A549 (cell line): Measurements from ENCODE around the gene ITGAX. TPM values are rescaled to one million over a fixed set of nuclear protein-coding genes. Genes with fewer than 3 reads are reported as not detected.

Experiments used
- ATAC-seq, 2 experiments: fragments of 200-7000 bp in 1 of 2; fragments of >200 bp in 1 of 2; cut with Nextera tagmentation in 1 of 2; cut with Tn5 transposase in 1 of 2; 3 replicates each; pipeline versions ENCODE4 v1.8.0 to v1.9.1; 2018 to 2020; ENCODE audit warnings: mild to moderate bottlenecking in 1 of 2, moderate library complexity in 1 of 2
- CTCF ChIA-PET: fragments of 300-600 bp; sonication (Branson Sonifier 250); formaldehyde crosslinking; extraction: SDS; loops from one replicate; lab custom pipeline; 2021; ENCODE audit warnings: antibody characterized with exemption, inconsistent platforms; lab: Yijun Ruan, JAX
- POLR2A ChIA-PET: fragments of 350-600 bp; formaldehyde crosslinking; extraction: SDS; loops from one replicate; lab custom pipeline; 2021; ENCODE audit warnings: antibody characterized with exemption, inconsistent platforms; lab: Yijun Ruan, JAX
- DNase-seq, 2 experiments: peaks; one replicate each; pipeline versions ENCODE4 v3.0.0 to v3.0.0-alpha.2; 2011 to 2016; ENCODE audit warnings: low read depth in 1 of 2, low spot score in 1 of 2
- FAIRE-seq: peaks from 2 replicates; lab custom pipeline; 2011; peaks lifted over from hg19 to GRCh38; lab: Jason Lieb, UNC
- H3K27ac ChIP-seq, 2 experiments: fragments of >200 bp; sonication (Bioruptor Twin); formaldehyde crosslinking; 3 replicates each; pipeline ENCODE4 v1.5.1; 2016 to 2017
- H3K4me1 ChIP-seq: fragments of >200 bp; sonication (Bioruptor Twin); formaldehyde crosslinking; 3 replicates; pipeline ENCODE4 v1.6.1; 2016
- H3K4me2 ChIP-seq: fragments of >200 bp; sonication (Bioruptor Twin); formaldehyde crosslinking; 3 replicates; pipeline ENCODE4 v1.6.1; 2016
- H3K4me3 ChIP-seq: fragments of >200 bp; sonication (Bioruptor Twin); formaldehyde crosslinking; 3 replicates; pipeline ENCODE4 v1.5.1; 2016
- H3K9me3 ChIP-seq: fragments of >200 bp; sonication (Bioruptor Twin); formaldehyde crosslinking; 3 replicates; pipeline ENCODE4 v1.6.1; 2016
- BCL3 ChIP-seq: fragments of >200 bp; sonication (Bioruptor Twin); formaldehyde crosslinking; IDR thresholded peaks from 3 replicates; pipeline ENCODE4 v1.6.1; 2016
- CBX2 ChIP-seq: fragments of 200-600 bp; sonication (generic); IDR thresholded peaks from 2 replicates; pipeline ENCODE4 v1.6.1; 2016; ENCODE audit warnings: low read depth, mild to moderate bottlenecking, borderline replicate concordance
- CHD2 ChIP-seq: fragments of 150-350 bp; IDR thresholded peaks from 2 replicates; pipeline ENCODE4 v1.6.1; 2014; ENCODE audit warnings: low read length; ENCODE audit not compliant: partially characterized antibody
- CHD4 ChIP-seq: fragments of 200-600 bp; sonication (generic); IDR thresholded peaks from 2 replicates; pipeline ENCODE4 v1.6.1; 2016; ENCODE audit warnings: antibody characterized with exemption, mild to moderate bottlenecking, borderline replicate concordance
- EHF ChIP-seq: fragments of 250-450 bp; sonication (Bioruptor Pico); IDR thresholded peaks from 2 replicates; pipeline ENCODE4 v1.5.0; 2020; ENCODE audit warnings: mild to moderate bottlenecking
- EHMT2 ChIP-seq: fragments of 200-600 bp; sonication (generic); IDR thresholded peaks from 2 replicates; pipeline ENCODE4 v1.6.1; 2016; ENCODE audit warnings: antibody characterized with exemption, low read depth, mild to moderate bottlenecking, moderate library complexity
- ELK1 ChIP-seq: fragments of 150-350 bp; IDR thresholded peaks from 2 replicates; pipeline ENCODE4 v1.6.1; 2014; ENCODE audit warnings: low read depth, mild to moderate bottlenecking, low read length
- FOSL2 ChIP-seq, 2 experiments: fragments of 450-650 bp in 1 of 2; fragments of >200 bp in 1 of 2; sonication (Bioruptor Twin) in 1 of 2; formaldehyde crosslinking; IDR thresholded peaks; 2 replicates each; pipeline versions ENCODE4 v1.5.0 to v1.6.1; 2016 to 2020; ENCODE audit warnings: mild to moderate bottlenecking in 1 of 2, moderate library complexity in 1 of 2
- FOXS1 ChIP-seq: fragments of 250-450 bp; sonication (Bioruptor Pico); IDR thresholded peaks from 2 replicates; pipeline ENCODE4 v1.5.0; 2020; ENCODE audit warnings: mild to moderate bottlenecking, moderate library complexity
- HDAC2 ChIP-seq: fragments of 200-600 bp; sonication (generic); IDR thresholded peaks from 2 replicates; pipeline ENCODE4 v1.6.1; 2016
- HEYL ChIP-seq: fragments of 250-450 bp; sonication (Bioruptor Pico); IDR thresholded peaks from 2 replicates; pipeline ENCODE4 v1.8.0; 2021; ENCODE audit warnings: mild to moderate bottlenecking, moderate library complexity
- HMGXB4 ChIP-seq: fragments of 250-450 bp; sonication (Bioruptor Pico); IDR thresholded peaks from 2 replicates; pipeline ENCODE4 v1.5.0; 2021; ENCODE audit warnings: mild to moderate bottlenecking, moderate library complexity, borderline replicate concordance
- HOXB13 ChIP-seq: fragments of 250-450 bp; sonication (Bioruptor Pico); IDR thresholded peaks from 2 replicates; pipeline ENCODE4 v1.5.0; 2020; ENCODE audit warnings: low read depth, mild to moderate bottlenecking, moderate library complexity
- HOXB5 ChIP-seq: fragments of 250-450 bp; sonication (Bioruptor Pico); IDR thresholded peaks from 2 replicates; pipeline ENCODE4 v1.5.0; 2020; ENCODE audit warnings: mild to moderate bottlenecking, moderate library complexity
- KDM1A ChIP-seq: fragments of 200-600 bp; sonication (generic); IDR thresholded peaks from 2 replicates; pipeline ENCODE4 v1.6.1; 2016; ENCODE audit warnings: low read depth, mild to moderate bottlenecking
- MAFK ChIP-seq: fragments of 450-650 bp; IDR thresholded peaks from 2 replicates; pipeline ENCODE4 v1.6.1; 2014; ENCODE audit not compliant: partially characterized antibody
- MAX ChIP-seq: IDR thresholded peaks from 2 replicates; pipeline ENCODE4 v1.6.1; 2012
- NPAS2 ChIP-seq: fragments of 250-450 bp; sonication (Bioruptor Pico); IDR thresholded peaks from 2 replicates; pipeline ENCODE4 v1.8.0; 2022; ENCODE audit warnings: mild to moderate bottlenecking, moderate library complexity, borderline replicate concordance
- NR3C1 ChIP-seq: fragments of >200 bp; sonication (Bioruptor Twin); formaldehyde crosslinking; IDR thresholded peaks from 3 replicates; pipeline ENCODE4 v1.6.1; 2017
- PHF8 ChIP-seq: fragments of 200-600 bp; sonication (generic); IDR thresholded peaks from 2 replicates; pipeline ENCODE4 v1.6.1; 2016; ENCODE audit warnings: low read depth, mild to moderate bottlenecking, antibody characterized with exemption, moderate library complexity, borderline replicate concordance
- TP53 ChIP-seq: fragments of 250-450 bp; sonication (Bioruptor Pico); IDR thresholded peaks from 2 replicates; pipeline ENCODE4 v1.5.0; 2021; ENCODE audit warnings: mild to moderate bottlenecking, moderate library complexity
- ZC3H11A ChIP-seq: fragments of 450-650 bp; IDR thresholded peaks from 2 replicates; pipeline ENCODE4 v1.6.1; 2014; ENCODE audit warnings: antibody characterized with exemption, mild to moderate bottlenecking
- WGBS: methylation state at CpG from one replicate; pipeline ENCODE4 v1.1.6; 2017; ENCODE audit errors: missing lambda C conversion rate; 5-methylcytosine and 5-hydroxymethylcytosine counted together
- polyA plus RNA-seq, 4 experiments: library from polyadenylated mRNA; depleted of rRNA in 3 of 4; stranded (reverse); fragments of >200 nt; fragmentation: RNase III in 1 of 4; extraction: RNeasy Plus Mini Kit Qiagen cat#74134 plus additional on column Dnase treatment in 1 of 4; gene quantifications; 2 replicates in 3 of 4; 3 replicates in 1 of 4; pipeline ENCODE4 v1.2.3, GENCODE V29; 2011 to 2017

The ITGAX gene
- polyA plus RNA-seq, 2 of the 4 experiments (the other 2 are of a cell fraction): 0.49 to 0.87 TPM

GRCh38 chr16:31329671-31330552 lies 25.1 kb upstream of the ITGAX start:
- no peak overlapping the region for H3K4me3 ChIP-seq
- ATAC-seq: 0 out of 6 replicates have a peak, but pooled peaks of 1 of the 2 experiments have one; percentile 6
- WGBS: 88% methylated on average over 32 of the region's 39 CpGs
- DNase-seq: no peak
- no peak overlapping the region for H3K4me2 ChIP-seq
- no peak overlapping the region for H3K27ac ChIP-seq
- CTCF ChIA-PET: interaction anchor here (0.6 kb wide), 1 partner anchor 28 kb away, joined by 3 read pairs; no protein-coding TSS in a partner anchor
- POLR2A ChIA-PET: no interaction called here
- no peaks in the 10 kb centered on the region for H3K9me3 ChIP-seq
- no peak for FAIRE-seq
- H3K4me1 ChIP-seq: no peaks in the 10 kb centered on the region
- no peak for TF ChIP-seq HMGXB4 (CRISPR knock-in tag)
- TF ChIP-seq EHMT2: no peak
- TF ChIP-seq HEYL (CRISPR knock-in tag): no peak
- TF ChIP-seq TP53 (CRISPR knock-in tag): no peak
- no peak for TF ChIP-seq MAFK
- TF ChIP-seq ELK1: no peak
- no peak for TF ChIP-seq CHD2
- TF ChIP-seq CBX2: no peak
- TF ChIP-seq HOXB5: no peak
- TF ChIP-seq EHF (CRISPR knock-in tag): no peak
- TF ChIP-seq PHF8: no peak
- no peak for TF ChIP-seq HOXB13 (CRISPR knock-in tag)
- no peak for TF ChIP-seq BCL3
- TF ChIP-seq MAX: no peak
- no peak for TF ChIP-seq NR3C1
- no peak for TF ChIP-seq CHD4
- TF ChIP-seq FOSL2 (IDR thresholded peaks at IDR 0.05): no peak
- TF ChIP-seq FOSL2 (CRISPR knock-in tag; IDR thresholded peaks at IDR 0.05): no peak
- no peak for TF ChIP-seq NPAS2

- DNase-seq: no peak
- CTCF ChIA-PET: interaction anchor here (0.6 kb wide), 1 partner anchor 28 kb away, joined by 3 read pairs; no protein-coding TSS in a partner anchor
- ATAC-seq: no peak
- Histone ChIP-seq H3K9me3 (no peaks in the 10 kb centered on the region), H3K27ac (no peak overlapping the region), H3K4me3 (no peak overlapping the region), H3K4me1 (no peaks in the 10 kb centered on the region), H3K4me2 (no peak overlapping the region)
- 76% methylated on average over 7 of the region's 8 CpGs for WGBS
- POLR2A ChIA-PET: no interaction called here
- TF ChIP-seq MAX: no peak
- TF ChIP-seq HDAC2: no peak
- TF ChIP-seq NR3C1: no peak
- TF ChIP-seq KDM1A: no peak
- no peak for TF ChIP-seq ZC3H11A
- TF ChIP-seq NPAS2: no peak
- no peak for TF ChIP-seq FOXS1
- no peak for FAIRE-seq
Measured at GRCh38 chr16:31330553-31330890, 24.5 kb upstream of the ITGAX start.
